ENCODE results near the gene CELSR1. TPM values are rescaled to one million over a fixed set of nuclear protein-coding genes. Genes with fewer than 3 reads are reported as not detected.

CELSR1 gene
- 24.1 to 32.1 TPM (median 30.4 TPM) in 5 replicates for total RNA-seq (2022; extraction: Qiagen RNA extraction)

GRCh38 chr22:46537225-46537945 is at the start of gene CELSR1:
TSS of gene CELSR1 (minus strand) at chr22:46537620. CDS start at chr22:46537170, 450 bp downstream.

GRCh38 chr22:46335201-46336118 is 202.0 kb downstream of the CELSR1 start, which contains the start of gene TRMU:
TSS of gene TRMU (plus strand) at chr22:46335714. CDS start at chr22:46335765, 51 bp downstream.

Other genes with a start within 250 kb of the CELSR1 start
- gene GTSE1, start 240.8 kb downstream of the CELSR1 start, total RNA-seq (2022; extraction: Qiagen RNA extraction), result 28.0 to 34.4 TPM (median 30.7 TPM) in 5 replicates
- gene TRMU, start 201.9 kb downstream of the CELSR1 start, total RNA-seq (2022; extraction: Qiagen RNA extraction), result 32.1 to 37.9 TPM (median 35.9 TPM) in 5 replicates
- gene GRAMD4, start 82.8 kb upstream of the CELSR1 start, total RNA-seq (2022; extraction: Qiagen RNA extraction), result 17.7 to 25.9 TPM (median 22.2 TPM) in 5 replicates
- 22.4 to 24.7 TPM (median 24.1 TPM) in 5 replicates for gene CERK, start 200.6 kb upstream of the CELSR1 start, total RNA-seq (2022; extraction: Qiagen RNA extraction)
- 9.0 to 10.4 TPM (median 10.0 TPM) in 5 replicates for gene TBC1D22A, start 225.0 kb upstream of the CELSR1 start, total RNA-seq (2022; extraction: Qiagen RNA extraction)